GM21723 (cell line): ENCODE data around the gene SAMD3.
"Not testable (repeated sequence)": the region's sequence is repeated elsewhere in the genome, so short reads cannot be mapped to it uniquely, and the experiment has no call there.

ENCODE experiments used
- ATAC-seq: cut with Tn5 transposase; IDR thresholded peaks from one replicate; pipeline ENCODE4 v1.9.1; 2021; ENCODE audit warnings: mild to moderate bottlenecking, moderate library complexity; ENCODE audit not compliant: unreplicated experiment

Gene SAMD3, protein sequence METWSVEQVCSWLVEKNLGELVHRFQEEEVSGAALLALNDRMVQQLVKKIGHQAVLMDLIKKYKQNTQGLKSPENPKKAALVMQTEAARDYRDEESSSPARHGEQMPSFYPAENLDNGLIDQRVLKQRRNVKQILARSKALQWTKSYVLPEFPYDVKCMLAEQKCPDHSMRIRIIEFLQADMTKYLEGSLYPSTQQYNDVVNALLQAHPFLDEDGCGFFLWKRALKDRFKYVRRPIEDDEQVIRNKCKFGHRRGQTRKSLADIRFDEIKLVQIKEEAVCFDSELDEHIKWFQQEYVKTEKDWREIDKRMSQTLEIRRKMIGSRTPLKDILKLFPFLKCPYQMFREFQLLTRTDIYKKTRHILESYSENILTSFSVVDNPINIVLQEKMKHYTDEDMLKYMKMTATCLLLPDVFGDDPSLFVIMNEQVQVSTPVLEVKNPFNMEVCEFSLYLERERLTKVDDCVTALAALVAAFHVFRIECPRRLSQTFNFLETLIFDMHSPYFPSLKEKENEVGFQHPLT

GRCh38 chr6:130222775-130223174, at the start of gene SAMD3:
SAMD3 (minus strand) TSS chr6:130222951; CDS start chr6:130215273, 7,678 bp downstream.
- no peak for ATAC-seq

GRCh38 chr6:130269969-130270635, 47.4 kb upstream of the SAMD3 start:
- ATAC-seq, result peak; percentile 92

GRCh38 chr6:130265553-130265952, 42.8 kb upstream of the SAMD3 start:
- ATAC-seq, result not testable (repeated sequence)

DNA sequence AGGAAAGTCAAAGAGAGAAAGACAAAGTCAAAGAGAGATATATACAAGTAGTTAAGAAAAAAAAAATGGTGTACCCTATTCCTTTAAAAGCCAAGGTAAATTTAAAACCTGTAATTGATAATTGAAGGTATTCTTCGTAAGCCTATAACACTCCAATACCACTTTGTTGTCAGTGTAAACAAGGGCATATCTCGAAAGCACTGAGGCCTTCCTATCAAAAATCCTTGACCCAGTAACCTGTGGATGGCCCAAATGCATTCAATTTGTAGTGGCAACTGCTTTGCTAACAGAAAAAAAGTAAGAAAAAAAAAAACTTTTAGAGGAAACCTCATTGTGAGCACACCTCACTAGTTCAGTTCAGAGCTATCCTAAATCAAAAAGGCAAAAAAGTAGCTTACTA, 39.3 kb upstream of the SAMD3 start:
- ATAC-seq, result no peak

DNA sequence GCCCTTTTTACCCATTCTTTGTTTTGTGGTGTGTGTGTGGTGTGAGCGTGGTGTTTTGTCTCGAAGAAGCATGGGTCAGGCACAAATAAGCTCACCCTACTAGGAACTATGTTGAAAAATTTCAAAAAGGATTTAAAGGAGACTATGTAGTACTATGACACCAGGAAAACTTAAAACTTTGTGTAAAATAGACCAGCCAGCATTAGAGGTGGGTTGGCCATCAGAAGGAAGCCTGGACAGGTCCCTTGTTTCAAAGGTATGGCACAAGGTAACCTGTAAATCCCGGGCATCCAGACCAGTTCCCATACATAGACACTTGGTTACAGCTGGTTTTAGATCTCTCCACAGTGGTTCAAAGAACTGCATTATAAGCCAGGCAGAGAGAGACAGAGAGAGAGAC, 38.8 kb upstream of the SAMD3 start:
- ATAC-seq, result not testable (repeated sequence)

DNA sequence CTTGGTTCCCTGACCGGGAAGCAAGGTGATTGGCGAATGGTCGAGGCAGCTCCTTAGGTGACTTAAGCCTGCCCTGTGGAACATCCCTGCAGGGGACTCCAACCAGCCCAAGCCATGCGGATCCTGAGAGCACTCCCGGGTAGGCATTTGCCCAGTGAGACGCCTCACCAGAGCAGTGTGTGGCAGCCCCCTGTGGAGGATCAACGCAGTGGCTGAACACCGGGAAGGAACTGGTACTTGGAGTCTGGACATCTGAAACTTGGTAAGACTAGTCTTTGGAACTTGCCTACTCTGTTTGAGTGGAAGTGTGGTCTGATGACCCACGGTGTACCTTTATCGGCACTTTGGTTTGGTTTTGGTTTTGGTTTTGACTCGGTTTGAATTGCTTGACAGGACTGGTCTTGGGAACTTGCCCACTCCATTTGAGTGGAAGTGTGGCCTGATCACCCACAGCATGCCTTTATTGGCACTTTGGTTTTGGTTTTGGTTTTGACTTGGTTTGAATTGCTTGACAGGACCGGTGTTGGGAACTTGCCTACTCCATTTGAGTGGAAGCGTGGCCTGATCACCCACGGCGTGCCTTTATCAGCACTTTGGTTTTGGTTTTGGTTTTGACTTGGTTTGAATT, 38.0 kb upstream of the SAMD3 start:
- ATAC-seq, result peak; percentile 50

DNA sequence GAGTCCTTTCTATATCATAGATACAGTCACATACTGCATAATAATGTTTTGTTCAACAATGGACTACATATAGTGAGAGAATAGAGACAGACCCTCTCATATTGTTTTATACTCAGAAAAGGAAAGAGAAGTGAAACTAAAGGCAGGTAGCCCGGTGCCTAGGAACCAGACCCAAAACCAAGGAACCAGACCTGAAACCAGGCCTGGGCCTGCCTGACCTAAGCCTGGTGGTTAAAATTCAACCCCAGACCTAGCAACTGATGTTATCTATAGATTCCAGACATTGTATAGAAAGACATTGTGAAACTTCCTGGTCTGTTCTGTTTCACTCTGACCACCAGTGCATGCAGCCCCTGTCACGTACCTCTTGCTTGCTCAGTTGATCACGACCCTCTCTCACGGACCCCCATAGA, 37.3 kb upstream of the SAMD3 start:
- ATAC-seq, result peak; percentile 71

GRCh38 chr6:130259557-130259956, 36.8 kb upstream of the SAMD3 start:
- ATAC-seq, result peak; percentile 17

GRCh38 chr6:130259140-130259539, 36.4 kb upstream of the SAMD3 start:
- ATAC-seq, result no peak

DNA sequence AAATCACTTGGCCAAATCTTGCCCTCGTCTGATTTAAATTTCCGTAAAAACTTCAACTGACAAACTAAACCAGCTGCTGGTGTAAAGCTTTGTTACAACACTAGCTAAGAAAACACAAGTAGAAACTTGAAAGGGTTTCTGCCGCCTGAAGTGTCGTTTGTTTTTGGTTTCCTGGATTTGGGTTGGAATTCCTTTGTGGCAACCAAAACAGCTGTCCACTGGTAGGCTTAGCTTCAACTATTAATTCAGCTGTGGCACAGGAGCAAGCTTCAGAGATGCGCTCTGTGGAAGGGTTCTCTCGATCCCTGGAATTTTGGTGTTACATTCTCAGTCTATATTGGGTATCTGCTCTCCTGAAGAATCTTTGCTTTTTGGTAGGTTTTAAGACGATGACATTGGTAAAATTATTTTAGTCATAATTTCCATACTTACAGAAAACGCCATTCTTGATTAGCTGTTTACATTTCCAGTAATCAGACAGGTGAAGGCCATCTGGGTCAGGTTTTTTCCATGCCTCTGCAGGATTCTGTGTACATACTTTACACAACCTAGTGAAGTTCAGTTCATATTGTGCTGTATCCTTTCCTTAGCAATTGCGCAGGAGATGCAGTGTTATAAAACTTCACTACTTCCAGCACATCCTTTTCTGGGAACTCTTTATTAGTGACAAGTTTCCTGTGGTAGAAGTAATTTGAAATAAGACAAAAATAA, 29.9 kb upstream of the SAMD3 start:
- no peak for ATAC-seq

- ATAC-seq, result no peak
Measured at GRCh38 chr6:130245267-130245666, 22.5 kb upstream of the SAMD3 start.

DNA sequence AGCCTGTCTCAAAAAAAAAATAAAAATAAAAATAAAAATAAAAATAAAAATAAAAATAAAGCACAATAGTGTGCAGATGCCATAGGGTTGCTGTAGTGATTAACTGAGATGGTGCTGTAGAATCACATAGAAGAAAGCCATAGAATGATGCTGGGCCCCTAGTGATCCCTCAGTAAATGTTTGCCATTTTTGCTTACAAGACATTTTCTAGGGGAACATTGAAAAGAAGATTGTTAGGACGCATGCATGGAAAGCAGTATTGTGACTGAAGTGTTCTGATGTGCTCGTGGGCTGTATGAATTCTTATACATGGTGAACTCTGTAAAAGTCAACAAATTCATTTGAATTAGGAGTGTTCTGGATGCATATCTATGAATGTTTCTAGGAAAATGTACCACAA, 22.0 kb upstream of the SAMD3 start:
- ATAC-seq, result no peak

GRCh38 chr6:130240232-130240631, 17.5 kb upstream of the SAMD3 start:
- ATAC-seq, result no peak

GRCh38 chr6:130239755-130240154, 17.0 kb upstream of the SAMD3 start:
- ATAC-seq, result no peak

- ATAC-seq, result no peak
Measured at GRCh38 chr6:130233330-130233729, 10.6 kb upstream of the SAMD3 start.

- ATAC-seq, result not testable (repeated sequence)
Measured at GRCh38 chr6:130230531-130230930, 7.8 kb upstream of the SAMD3 start.

DNA sequence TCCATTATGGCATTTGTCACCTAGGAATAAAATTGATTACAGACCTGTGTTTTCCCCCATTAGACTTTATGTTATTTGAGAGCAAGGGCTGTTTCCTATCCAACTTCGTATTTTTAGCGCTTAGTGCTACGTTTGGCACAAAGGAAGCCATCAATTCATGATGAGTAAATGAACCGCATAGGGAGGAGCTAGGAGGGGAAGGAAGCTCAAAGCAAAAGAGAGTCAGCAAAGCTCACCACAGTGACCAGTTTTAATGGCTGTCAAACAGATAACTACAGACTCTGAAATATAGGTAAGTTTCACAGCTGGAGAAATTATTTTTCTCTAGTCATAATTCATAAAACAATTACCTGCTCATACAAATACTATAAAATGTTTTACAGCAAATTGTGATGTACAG, 6.9 kb upstream of the SAMD3 start:
- no peak for ATAC-seq

GRCh38 chr6:130223508-130223907, 757 bp upstream of the SAMD3 start:
- ATAC-seq, result peak; percentile 98

GRCh38 chr6:130218134-130218533, 4.6 kb downstream of the SAMD3 start:
- no peak for ATAC-seq

DNA sequence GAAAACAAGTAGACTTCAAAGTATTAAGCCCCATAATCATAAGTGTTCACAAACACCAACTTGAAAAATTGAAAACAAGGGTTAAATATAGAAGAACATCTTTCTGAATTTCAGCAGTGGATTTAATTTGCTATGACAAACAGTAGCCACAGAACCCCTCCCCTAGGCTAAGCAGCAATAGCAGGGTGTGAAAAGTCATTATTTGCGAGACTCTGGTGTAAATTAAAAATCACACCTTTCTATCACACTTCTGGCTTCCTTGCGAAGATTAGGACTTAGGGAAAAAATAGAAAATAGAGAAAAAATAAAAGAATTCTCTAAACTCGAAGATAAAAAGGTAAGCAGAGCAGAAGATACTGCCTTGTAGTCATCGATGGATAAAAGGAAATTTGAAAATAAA, 6.1 kb downstream of the SAMD3 start:
- ATAC-seq, result no peak

- no peak for ATAC-seq
Measured at GRCh38 chr6:130215526-130215925, 7.2 kb downstream of the SAMD3 start.
